Prostate gland (tissue), 2 donors: ENCODE data around the gene TBX4.

Experiments used
- POLR2A ChIP-seq: fragments of 450-650 bp; IDR thresholded peaks from one replicate; pipeline ENCODE4 v1.6.1; 2016; ENCODE audit warnings: antibody characterized with exemption, mild to moderate bottlenecking
- POLR2AphosphoS5 ChIP-seq: sonication (generic); formaldehyde crosslinking; IDR thresholded peaks from one replicate; pipeline ENCODE4 v1.6.1; 2017; ENCODE audit warnings: antibody characterized with exemption
- TF ChIP-seq, protein P1 (sequence below), 4 experiments: fragments of 200-600 bp in 2 of 4; fragments of 450-650 bp in 2 of 4; sonication (generic) in 2 of 4; IDR thresholded peaks; 1 replicate in 3 of 4; 2 replicates in 1 of 4; pipeline ENCODE4 v1.5.1; 2016 to 2019; ENCODE audit warnings: antibody characterized with exemption in 4 of 4, mild to moderate bottlenecking in 2 of 4, moderate library complexity in 2 of 4

DNA sequence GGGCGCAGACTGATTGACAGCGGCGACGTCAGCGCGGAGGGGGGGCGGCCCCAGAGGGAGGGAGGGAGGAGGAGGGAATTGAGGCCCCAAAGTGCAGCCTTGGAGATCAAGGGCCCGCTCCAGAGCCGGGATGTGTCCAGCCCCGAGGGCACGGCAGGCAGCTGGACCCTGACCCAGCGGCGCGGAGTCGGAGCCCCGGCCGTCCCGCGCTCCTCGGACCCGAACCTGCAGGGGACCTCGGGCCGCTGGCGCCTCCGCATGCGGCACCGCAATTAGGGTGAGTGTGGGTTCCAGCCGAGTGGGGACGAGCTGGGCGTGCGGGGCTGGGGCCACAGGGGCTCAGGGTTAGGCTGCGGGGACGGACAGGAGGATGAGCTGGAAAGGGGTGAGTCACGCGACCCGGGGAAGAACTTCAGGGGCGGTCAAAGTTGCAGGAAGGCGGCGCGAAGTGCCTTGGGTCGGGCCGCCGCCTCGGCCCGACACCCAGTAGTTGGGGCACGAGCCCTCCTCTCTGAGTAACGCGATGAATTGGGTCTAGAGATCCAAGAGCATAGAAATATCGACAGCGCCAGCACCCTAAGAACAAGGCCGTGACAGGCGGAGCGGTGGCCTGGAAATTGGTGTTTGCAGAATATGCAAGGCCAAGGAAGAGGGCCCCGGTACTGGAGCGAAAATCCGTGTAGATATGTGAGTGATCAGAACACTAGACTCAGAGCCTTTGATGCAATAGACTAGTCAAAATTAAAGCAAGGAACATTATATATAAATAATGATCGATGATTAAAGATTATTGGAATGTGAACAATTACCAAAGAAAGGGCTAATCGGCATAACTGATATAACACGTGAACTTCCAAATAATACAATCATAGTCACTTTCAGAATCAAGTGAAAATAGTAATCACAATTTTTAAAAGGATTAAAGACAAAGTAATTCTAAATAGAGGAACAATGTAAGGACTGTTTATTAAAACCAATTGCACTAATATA is at the start of gene TBX4:
- TF ChIP-seq POLR2AphosphoS5: no peak
- no peak for TF ChIP-seq POLR2A
- TF ChIP-seq, protein P1, sequence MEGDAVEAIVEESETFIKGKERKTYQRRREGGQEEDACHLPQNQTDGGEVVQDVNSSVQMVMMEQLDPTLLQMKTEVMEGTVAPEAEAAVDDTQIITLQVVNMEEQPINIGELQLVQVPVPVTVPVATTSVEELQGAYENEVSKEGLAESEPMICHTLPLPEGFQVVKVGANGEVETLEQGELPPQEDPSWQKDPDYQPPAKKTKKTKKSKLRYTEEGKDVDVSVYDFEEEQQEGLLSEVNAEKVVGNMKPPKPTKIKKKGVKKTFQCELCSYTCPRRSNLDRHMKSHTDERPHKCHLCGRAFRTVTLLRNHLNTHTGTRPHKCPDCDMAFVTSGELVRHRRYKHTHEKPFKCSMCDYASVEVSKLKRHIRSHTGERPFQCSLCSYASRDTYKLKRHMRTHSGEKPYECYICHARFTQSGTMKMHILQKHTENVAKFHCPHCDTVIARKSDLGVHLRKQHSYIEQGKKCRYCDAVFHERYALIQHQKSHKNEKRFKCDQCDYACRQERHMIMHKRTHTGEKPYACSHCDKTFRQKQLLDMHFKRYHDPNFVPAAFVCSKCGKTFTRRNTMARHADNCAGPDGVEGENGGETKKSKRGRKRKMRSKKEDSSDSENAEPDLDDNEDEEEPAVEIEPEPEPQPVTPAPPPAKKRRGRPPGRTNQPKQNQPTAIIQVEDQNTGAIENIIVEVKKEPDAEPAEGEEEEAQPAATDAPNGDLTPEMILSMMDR (IDR thresholded peaks at IDR 0.05): no peak
